IMR-90 (cell line): ENCODE results near the gene PEX10. TPM values are rescaled to one million over a fixed set of nuclear protein-coding genes. Genes with fewer than 3 reads are reported as not detected.

Source experiments
- ATAC-seq: fragments of 200-7000 bp; cut with Tn5 transposase; 2 replicates; pipeline ENCODE4 v1.9.1; 2020; ENCODE audit warnings: low read depth, mild to moderate bottlenecking, moderate library complexity
- BruUV-seq: library from RNA; stranded (reverse); fragments of 400-500 nt; replicated peaks from 2 replicates; lab custom pipeline; 2021; lab: Mats Ljungman, UMichigan
- CTCF ChIA-PET: fragments of 300-600 bp; formaldehyde crosslinking; extraction: SDS; loops from one replicate; lab custom pipeline; 2021; ENCODE audit warnings: antibody characterized with exemption; lab: Yijun Ruan, JAX
- POLR2A ChIA-PET: fragments of 300-600 bp; sonication (Branson Sonifier 250); formaldehyde crosslinking; loops from one replicate; lab custom pipeline; 2022; ENCODE audit warnings: antibody characterized with exemption; ENCODE audit not compliant: unreplicated experiment; lab: Charles Lee
- DNase-seq: peaks from one replicate; pipeline ENCODE4 v3.0.0; 2013
- H2AFZ ChIP-seq: replicated peaks from 2 replicates; pipeline ENCODE3; 2013; ENCODE audit warnings: low read length, mild to moderate bottlenecking; ENCODE audit not compliant: poor library complexity
- H2AK5ac ChIP-seq: 2 replicates; pipeline ENCODE4 v1.6.1; 2013; ENCODE audit warnings: low read depth, low read length, inconsistent platforms
- H2AK9ac ChIP-seq: replicated peaks from 2 replicates; pipeline ENCODE3; 2013; ENCODE audit warnings: mild to moderate bottlenecking, low read depth, low read length, moderate library complexity; ENCODE audit not compliant: poor library complexity
- H2BK120ac ChIP-seq: 2 replicates; pipeline ENCODE4 v1.6.1; 2013; ENCODE audit warnings: low read depth, low read length, inconsistent platforms
- H2BK15ac ChIP-seq: 3 replicates; pipeline ENCODE4 v1.6.1; 2013; ENCODE audit warnings: low read depth, low read length, inconsistent platforms
- H2BK20ac ChIP-seq: 2 replicates; pipeline ENCODE4 v1.6.1; 2013; ENCODE audit warnings: low read depth, mild to moderate bottlenecking, inconsistent platforms, low read length, moderate library complexity
- H2BK5ac ChIP-seq: 2 replicates; pipeline ENCODE4 v1.6.1; 2013; ENCODE audit warnings: mild to moderate bottlenecking, low read depth, low read length, inconsistent platforms; ENCODE audit not compliant: poor library complexity, severe bottlenecking
- H3K14ac ChIP-seq: replicated peaks from 2 replicates; pipeline ENCODE4 v1.6.1; 2013; ENCODE audit warnings: low read depth, low read length, inconsistent platforms
- H3K18ac ChIP-seq: 2 replicates; pipeline ENCODE4 v1.6.1; 2013; ENCODE audit warnings: low read depth, low read length, control low read depth
- H3K23ac ChIP-seq: 2 replicates; pipeline ENCODE4 v1.6.1; 2013; ENCODE audit warnings: low read depth, low read length, inconsistent platforms
- H3K27ac ChIP-seq: 2 replicates; pipeline ENCODE4 v1.5.1; 2013; ENCODE audit warnings: mild to moderate bottlenecking, control low read depth, low read length; ENCODE audit not compliant: insufficient read depth
- H3K27me3 ChIP-seq: 2 replicates; pipeline ENCODE4 v1.6.1; 2013; ENCODE audit warnings: low read length; ENCODE audit not compliant: control insufficient read depth, insufficient read depth
- H3K36me3 ChIP-seq: 2 replicates; pipeline ENCODE4 v1.6.1; 2013; ENCODE audit warnings: low read length, mixed read lengths; ENCODE audit not compliant: control insufficient read depth, insufficient read depth
- H3K4ac ChIP-seq: 2 replicates; pipeline ENCODE4 v1.6.1; 2013; ENCODE audit warnings: low read depth, low read length, inconsistent platforms
- H3K4me1 ChIP-seq: 2 replicates; pipeline ENCODE4 v1.6.1; 2013; ENCODE audit warnings: low read length, mixed read lengths; ENCODE audit not compliant: control insufficient read depth, insufficient read depth
- H3K4me2 ChIP-seq: 2 replicates; pipeline ENCODE4 v1.6.1; 2013; ENCODE audit warnings: low read depth, mild to moderate bottlenecking, control low read depth, low read length, moderate library complexity
- H3K4me3 ChIP-seq: 2 replicates; pipeline ENCODE4 v1.5.1; 2013; ENCODE audit warnings: low read depth, mild to moderate bottlenecking, control low read depth, low read length, moderate library complexity; ENCODE audit not compliant: insufficient read depth
- H3K56ac ChIP-seq: 2 replicates; pipeline ENCODE4 v1.6.1; 2013; ENCODE audit warnings: low read length, inconsistent platforms; ENCODE audit not compliant: insufficient read depth; ENCODE audit errors: extremely low read depth
- H3K79me1 ChIP-seq, 2 experiments: 2 replicates each; pipeline ENCODE4 v1.6.1; 2013; ENCODE audit warnings: low read length in 2 of 2, inconsistent platforms in 1 of 2, low read depth in 1 of 2
- H3K9ac ChIP-seq: 2 replicates; pipeline ENCODE4 v1.6.1; 2013; ENCODE audit warnings: low read depth, low read length, control low read depth
- H3K9me1 ChIP-seq: 2 replicates; pipeline ENCODE4 v1.6.1; 2013; ENCODE audit warnings: low read length, inconsistent platforms; ENCODE audit not compliant: insufficient read depth
- H3K9me3 ChIP-seq: 2 replicates; pipeline ENCODE4 v1.6.1; 2013; ENCODE audit warnings: low read length; ENCODE audit not compliant: control insufficient read depth, insufficient read depth
- H4K20me1 ChIP-seq: 2 replicates; pipeline ENCODE4 v1.6.1; 2013; ENCODE audit warnings: low read length, inconsistent platforms; ENCODE audit not compliant: insufficient read depth
- H4K5ac ChIP-seq: 2 replicates; pipeline ENCODE4 v1.6.1; 2013; ENCODE audit warnings: mild to moderate bottlenecking, low read depth, low read length, control low read depth
- H4K8ac ChIP-seq, 2 experiments: 2 replicates each; pipeline ENCODE4 v1.6.1; 2013; ENCODE audit warnings: low read depth in 2 of 2, low read length in 2 of 2, control low read depth in 1 of 2, inconsistent platforms in 1 of 2
- H4K91ac ChIP-seq: 2 replicates; pipeline ENCODE4 v1.6.1; 2013; ENCODE audit warnings: low read depth, low read length, inconsistent platforms; ENCODE audit not compliant: insufficient read depth
- BHLHE40 ChIP-seq: fragments of 150-350 bp; IDR thresholded peaks from 2 replicates; pipeline ENCODE4 v1.6.1; 2016; ENCODE audit warnings: mild to moderate bottlenecking, low read depth, low read length
- CEBPB ChIP-seq: IDR thresholded peaks from 2 replicates; pipeline ENCODE4 v1.6.1; 2012; ENCODE audit warnings: low read depth, low read length, improper control_type of control experiment
- CHD1 ChIP-seq: IDR thresholded peaks from 2 replicates; pipeline ENCODE4 v1.6.1; 2012; ENCODE audit warnings: low read depth, low read length, improper control_type of control experiment
- FOS ChIP-seq: fragments of 150-350 bp; IDR thresholded peaks from 2 replicates; pipeline ENCODE4 v1.6.1; 2016; ENCODE audit warnings: low read depth, low read length
- MAFK ChIP-seq: IDR thresholded peaks from 2 replicates; pipeline ENCODE4 v1.6.1; 2012; ENCODE audit warnings: low read depth, low read length, improper control_type of control experiment
- MAZ ChIP-seq: IDR thresholded peaks from 2 replicates; pipeline ENCODE4 v1.6.1; 2012; ENCODE audit warnings: low read depth, mild to moderate bottlenecking, low read length, improper control_type of control experiment, moderate library complexity, borderline replicate concordance
- MXI1 ChIP-seq: IDR thresholded peaks from 2 replicates; pipeline ENCODE4 v1.6.1; 2012; ENCODE audit warnings: low read depth, mild to moderate bottlenecking, low read length, moderate library complexity, borderline replicate concordance
- NFE2L2 ChIP-seq: fragments of 150-350 bp; IDR thresholded peaks from 2 replicates; pipeline ENCODE4 v1.6.1; 2016; ENCODE audit warnings: low read depth, mild to moderate bottlenecking, low read length
- POLR2A ChIP-seq: IDR thresholded peaks from 2 replicates; pipeline ENCODE4 v1.6.1; 2012; ENCODE audit warnings: mild to moderate bottlenecking, low read depth, low read length
- RAD21 ChIP-seq: IDR thresholded peaks from 2 replicates; pipeline ENCODE4 v1.6.1; 2012; ENCODE audit warnings: low read length, improper control_type of control experiment
- RCOR1 ChIP-seq: IDR thresholded peaks from 2 replicates; pipeline ENCODE4 v1.6.1; 2012; ENCODE audit warnings: mild to moderate bottlenecking, low read length, improper control_type of control experiment; ENCODE audit not compliant: insufficient replicate concordance
- RFX5 ChIP-seq: IDR thresholded peaks from 2 replicates; pipeline ENCODE4 v1.8.0; 2012; ENCODE audit warnings: low read depth, mild to moderate bottlenecking, low read length, moderate library complexity
- SMC3 ChIP-seq: fragments of 150-350 bp; IDR thresholded peaks from 2 replicates; pipeline ENCODE4 v1.6.1; 2016; ENCODE audit warnings: low read depth, mild to moderate bottlenecking, antibody characterized with exemption, low read length, moderate library complexity
- WGBS, 2 experiments: methylation state at CpG; one replicate each; pipeline versions ENCODE4 v1.1.5 to v1.1.7; 2013; ENCODE audit warnings: missing lambda C conversion rate in 2 of 2; ENCODE audit not compliant: insufficient read length in 1 of 2; ENCODE audit errors: extremely low coverage in 2 of 2; 5-methylcytosine and 5-hydroxymethylcytosine counted together
- dilution Hi-C: fragments of 300-500 bp; cut with HindIII; formaldehyde crosslinking; loops from one replicate; pipeline ENCODE4 v1.14.3; 2018; ENCODE audit warnings: low sequenced_read_pairs; ENCODE audit not compliant: unreplicated experiment
- in situ Hi-C: fragments of 300-500 bp; cut with MboI; formaldehyde crosslinking; loops from 3 replicates; pipeline ENCODE4 v1.14.3; 2019; ENCODE audit warnings: low sequenced_read_pairs, inconsistent platforms, mixed read lengths
- intact Hi-C: fragments of 100-400 bp; cut with micrococcal nuclease; formaldehyde crosslinking; loops from 2 replicates; pipeline ENCODE4 v1.10.0; 2022
- polyA plus RNA-seq, 3 experiments: library from polyadenylated mRNA; depleted of rRNA; stranded (reverse); fragments of >200 nt; gene quantifications; 2 replicates each; pipeline ENCODE4 v1.2.3, GENCODE V29; 2012; ENCODE audit warnings: low replicate concordance in 1 of 3
- total RNA-seq: library from RNA; depleted of rRNA; stranded (reverse); fragments of >200 nt; gene quantifications from 2 replicates; pipeline ENCODE4 v1.2.3, GENCODE V29; 2012
- TF ChIP-seq, protein P1 (sequence below): fragments of 150-350 bp; IDR thresholded peaks from 2 replicates; pipeline ENCODE4 v1.6.1; 2016; ENCODE audit warnings: low read depth, mild to moderate bottlenecking, low read length, moderate library complexity, borderline replicate concordance
- TF ChIP-seq, protein P2 (sequence below): fragments of 150-350 bp; IDR thresholded peaks from 2 replicates; pipeline ENCODE4 v1.6.1; 2017; ENCODE audit warnings: mild to moderate bottlenecking, antibody characterized with exemption, low read length, low read depth
- TF ChIP-seq, protein P3 (sequence below): conservative IDR thresholded peaks from 2 replicates; pipeline ENCODE4 v1.5.1; 2012; ENCODE audit warnings: mild to moderate bottlenecking, low read depth, low read length, improper control_type of control experiment

The PEX10 gene
- total and polyA plus RNA-seq, 2 of the 4 experiments (the other 2 are of a cell fraction): 16.9 to 19.7 TPM

DNA sequence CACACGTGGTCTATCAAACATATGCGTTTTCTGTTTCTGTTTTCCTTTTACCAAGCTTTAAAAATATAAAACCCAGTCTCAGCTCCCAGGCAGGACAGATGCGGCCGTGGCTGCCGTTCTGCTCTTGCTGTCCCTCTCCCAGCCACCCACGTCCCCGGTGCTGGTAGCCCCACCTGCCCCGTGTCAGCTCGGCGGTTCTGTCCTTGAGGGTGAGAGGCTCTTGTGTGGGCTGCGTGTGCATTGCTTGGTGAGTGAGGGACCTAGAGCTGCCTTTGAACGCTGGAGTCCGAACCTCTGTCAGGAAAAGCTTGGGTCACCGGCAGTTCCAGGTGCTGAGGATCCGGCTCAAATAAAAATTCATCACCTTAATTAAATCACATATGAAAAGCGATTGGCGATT lies 16.3 kb downstream of the PEX10 start:
- Histone ChIP-seq H2AK5ac (no peak overlapping the region), H4K8ac (no peak overlapping the region), H3K27ac (no peak overlapping the region), H3K9ac (no peak overlapping the region), H2BK20ac (no peak overlapping the region), H2BK15ac (no peak overlapping the region), H3K27me3 (no peaks in the 10 kb centered on the region), H3K9me1 (peaks cover 5% of the 10 kb centered on the region), H3K9me3 (no peaks in the 10 kb centered on the region), H3K56ac (no peak overlapping the region), H3K14ac (no peak overlapping the region), H3K79me1 (peaks cover 25 to 76% of the 10 kb centered on the region in 2 experiments), H2BK120ac (no peak overlapping the region), H4K20me1 (peaks cover 66% of the 10 kb centered on the region), H3K4me1 (peaks cover 5% of the 10 kb centered on the region), H3K36me3 (peaks cover 66% of the 10 kb centered on the region), H2AFZ (no peak overlapping the region), H4K91ac (no peak overlapping the region), H3K4me3 (no peak overlapping the region), H2AK9ac (no peak overlapping the region), H3K18ac (no peak overlapping the region), H3K23ac (no peak overlapping the region), H4K5ac (no peak overlapping the region), H3K4ac (no peak overlapping the region), H2BK5ac (no peak overlapping the region), H3K4me2 (no peak overlapping the region)
- ChIA-PET CTCF (interaction anchor here (0.9 kb wide), 1 partner anchor 11 kb away, joined by 3 read pairs; no protein-coding TSS in a partner anchor), POLR2A (no interaction called here)
- WGBS, 2 experiments: no CpG with 5 or more reads among the region's 17 CpGs
- DNase-seq (no peak), ATAC-seq (no peak)
- intact Hi-C loops (no loop called here), dilution Hi-C loops (no loop called here), in situ Hi-C loops (no loop called here)
- BruUV-seq: no TSS peak
- TF ChIP-seq MXI1 (no peak), SMC3 (no peak), CEBPB (no peak), POLR2A (no peak), RAD21 (no peak), MAFK (no peak), BHLHE40 (no peak), NFE2L2 (no peak), CHD1 (no peak), RFX5 (no peak), RCOR1 (no peak), MAZ (no peak), FOS (no peak)
- TF ChIP-seq, protein P1, sequence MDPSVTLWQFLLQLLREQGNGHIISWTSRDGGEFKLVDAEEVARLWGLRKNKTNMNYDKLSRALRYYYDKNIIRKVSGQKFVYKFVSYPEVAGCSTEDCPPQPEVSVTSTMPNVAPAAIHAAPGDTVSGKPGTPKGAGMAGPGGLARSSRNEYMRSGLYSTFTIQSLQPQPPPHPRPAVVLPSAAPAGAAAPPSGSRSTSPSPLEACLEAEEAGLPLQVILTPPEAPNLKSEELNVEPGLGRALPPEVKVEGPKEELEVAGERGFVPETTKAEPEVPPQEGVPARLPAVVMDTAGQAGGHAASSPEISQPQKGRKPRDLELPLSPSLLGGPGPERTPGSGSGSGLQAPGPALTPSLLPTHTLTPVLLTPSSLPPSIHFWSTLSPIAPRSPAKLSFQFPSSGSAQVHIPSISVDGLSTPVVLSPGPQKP: no peak
- TF ChIP-seq, protein P2, sequence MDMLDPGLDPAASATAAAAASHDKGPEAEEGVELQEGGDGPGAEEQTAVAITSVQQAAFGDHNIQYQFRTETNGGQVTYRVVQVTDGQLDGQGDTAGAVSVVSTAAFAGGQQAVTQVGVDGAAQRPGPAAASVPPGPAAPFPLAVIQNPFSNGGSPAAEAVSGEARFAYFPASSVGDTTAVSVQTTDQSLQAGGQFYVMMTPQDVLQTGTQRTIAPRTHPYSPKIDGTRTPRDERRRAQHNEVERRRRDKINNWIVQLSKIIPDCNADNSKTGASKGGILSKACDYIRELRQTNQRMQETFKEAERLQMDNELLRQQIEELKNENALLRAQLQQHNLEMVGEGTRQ: no peak
- TF ChIP-seq, protein P3, sequence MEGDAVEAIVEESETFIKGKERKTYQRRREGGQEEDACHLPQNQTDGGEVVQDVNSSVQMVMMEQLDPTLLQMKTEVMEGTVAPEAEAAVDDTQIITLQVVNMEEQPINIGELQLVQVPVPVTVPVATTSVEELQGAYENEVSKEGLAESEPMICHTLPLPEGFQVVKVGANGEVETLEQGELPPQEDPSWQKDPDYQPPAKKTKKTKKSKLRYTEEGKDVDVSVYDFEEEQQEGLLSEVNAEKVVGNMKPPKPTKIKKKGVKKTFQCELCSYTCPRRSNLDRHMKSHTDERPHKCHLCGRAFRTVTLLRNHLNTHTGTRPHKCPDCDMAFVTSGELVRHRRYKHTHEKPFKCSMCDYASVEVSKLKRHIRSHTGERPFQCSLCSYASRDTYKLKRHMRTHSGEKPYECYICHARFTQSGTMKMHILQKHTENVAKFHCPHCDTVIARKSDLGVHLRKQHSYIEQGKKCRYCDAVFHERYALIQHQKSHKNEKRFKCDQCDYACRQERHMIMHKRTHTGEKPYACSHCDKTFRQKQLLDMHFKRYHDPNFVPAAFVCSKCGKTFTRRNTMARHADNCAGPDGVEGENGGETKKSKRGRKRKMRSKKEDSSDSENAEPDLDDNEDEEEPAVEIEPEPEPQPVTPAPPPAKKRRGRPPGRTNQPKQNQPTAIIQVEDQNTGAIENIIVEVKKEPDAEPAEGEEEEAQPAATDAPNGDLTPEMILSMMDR: no peak
